ENCODE results near the gene RIMS4. TPM values are rescaled to one million over a fixed set of nuclear protein-coding genes. Genes with fewer than 3 reads are reported as not detected.

The RIMS4 gene
- total RNA-seq, 2 donors from 2014 or later = 0.05 to 0.07 TPM

- no peak for DNase-seq
- no peaks in the 10 kb centered on the region for H3K27me3 Mint-ChIP-seq (ENCODE audit: low read depth)
Measured at GRCh38 chr20:44707018-44707579, 103.2 kb downstream of the RIMS4 start.

GRCh38 chr20:44706301-44707017, 103.9 kb downstream of the RIMS4 start:
- no peaks in the 10 kb centered on the region for H3K36me3 Mint-ChIP-seq (ENCODE audit: insufficient read depth in 2 of 2)
- no peaks in the 10 kb centered on the region for H3K9me3 Mint-ChIP-seq
- H3K4me3 Mint-ChIP-seq = no peak overlapping the region
- DNase-seq = no peak
- no peak for ATAC-seq (replicated peaks in 1 of 2)
- no peak overlapping the region for H3K27ac Mint-ChIP-seq
- no peaks in the 10 kb centered on the region for H3K27me3 Mint-ChIP-seq (ENCODE audit: low read depth)
- no peaks in the 10 kb centered on the region for H3K4me1 Mint-ChIP-seq (ENCODE audit: low read depth)

More at GRCh38 chr20:44707018-44707579, 103.2 kb downstream of the RIMS4 start:
- no peak overlapping the region for H3K27ac Mint-ChIP-seq
- H3K9me3 Mint-ChIP-seq = no peaks in the 10 kb centered on the region
- H3K4me1 Mint-ChIP-seq (ENCODE audit: low read depth) = no peaks in the 10 kb centered on the region
- H3K4me3 Mint-ChIP-seq = no peak overlapping the region
- no peak for ATAC-seq (replicated peaks in 1 of 2)
- no peaks in the 10 kb centered on the region for H3K36me3 Mint-ChIP-seq (ENCODE audit: insufficient read depth in 2 of 2)

GRCh38 chr20:44705364-44706094, 104.8 kb downstream of the RIMS4 start:
- DNase-seq (no peak), ATAC-seq (replicated peaks in 1 of 2) (no peak)
- Mint-ChIP-seq H3K27me3 (ENCODE audit: low read depth) (no peaks in the 10 kb centered on the region), H3K4me3 (no peak overlapping the region), H3K9me3 (no peaks in the 10 kb centered on the region), H3K4me1 (ENCODE audit: low read depth) (no peaks in the 10 kb centered on the region), H3K27ac (no peak overlapping the region), H3K36me3 (ENCODE audit: insufficient read depth in 2 of 2) (no peaks in the 10 kb centered on the region)

- ATAC-seq (replicated peaks in 1 of 2) (no peak), DNase-seq (no peak)
- H3K9me3 Mint-ChIP-seq = no peaks in the 10 kb centered on the region
- no peak overlapping the region for H3K27ac Mint-ChIP-seq
- H3K27me3 Mint-ChIP-seq (ENCODE audit: low read depth) = no peaks in the 10 kb centered on the region
- no peaks in the 10 kb centered on the region for H3K4me1 Mint-ChIP-seq (ENCODE audit: low read depth)
- H3K4me3 Mint-ChIP-seq = no peak overlapping the region
- H3K36me3 Mint-ChIP-seq (ENCODE audit: insufficient read depth in 2 of 2) = no peaks in the 10 kb centered on the region
Measured at GRCh38 chr20:44704551-44704971, 105.8 kb downstream of the RIMS4 start.

- H3K4me1 Mint-ChIP-seq (ENCODE audit: low read depth) = no peaks in the 10 kb centered on the region
- DNase-seq = no peak
- H3K9me3 Mint-ChIP-seq = no peaks in the 10 kb centered on the region
- no peak overlapping the region for H3K4me3 Mint-ChIP-seq
- H3K27ac Mint-ChIP-seq = no peak overlapping the region
- no peak for ATAC-seq (replicated peaks in 1 of 2)
- no peaks in the 10 kb centered on the region for H3K36me3 Mint-ChIP-seq (ENCODE audit: insufficient read depth in 2 of 2)
- no peaks in the 10 kb centered on the region for H3K27me3 Mint-ChIP-seq (ENCODE audit: low read depth)
Measured at GRCh38 chr20:44703956-44704488, 106.3 kb downstream of the RIMS4 start.

- no peaks in the 10 kb centered on the region for H3K4me1 Mint-ChIP-seq (ENCODE audit: low read depth)
- H3K9me3 Mint-ChIP-seq = no peaks in the 10 kb centered on the region
- H3K27me3 Mint-ChIP-seq (ENCODE audit: low read depth) = no peaks in the 10 kb centered on the region
- DNase-seq (no peak), ATAC-seq (replicated peaks in 1 of 2) (no peak)
- no peak overlapping the region for H3K4me3 Mint-ChIP-seq
- no peak overlapping the region for H3K27ac Mint-ChIP-seq
- H3K36me3 Mint-ChIP-seq (ENCODE audit: insufficient read depth in 2 of 2) = no peaks in the 10 kb centered on the region
Measured at GRCh38 chr20:44703183-44703925, 107.0 kb downstream of the RIMS4 start.

GRCh38 chr20:44702776-44703175, 107.6 kb downstream of the RIMS4 start:
- H3K4me1 Mint-ChIP-seq (ENCODE audit: low read depth) = no peaks in the 10 kb centered on the region
- no peak overlapping the region for H3K4me3 Mint-ChIP-seq
- no peak for DNase-seq
- no peaks in the 10 kb centered on the region for H3K9me3 Mint-ChIP-seq
- H3K27me3 Mint-ChIP-seq (ENCODE audit: low read depth) = no peaks in the 10 kb centered on the region
- ATAC-seq (replicated peaks in 1 of 2) = no peak
- H3K27ac Mint-ChIP-seq = no peak overlapping the region
- H3K36me3 Mint-ChIP-seq (ENCODE audit: insufficient read depth in 2 of 2) = no peaks in the 10 kb centered on the region

- Mint-ChIP-seq H3K27me3 (ENCODE audit: low read depth) (no peaks in the 10 kb centered on the region), H3K4me3 (no peak overlapping the region), H3K4me1 (ENCODE audit: low read depth) (no peaks in the 10 kb centered on the region), H3K9me3 (no peaks in the 10 kb centered on the region), H3K36me3 (ENCODE audit: insufficient read depth in 2 of 2) (no peaks in the 10 kb centered on the region), H3K27ac (no peak overlapping the region)
- DNase-seq (no peak), ATAC-seq (replicated peaks in 1 of 2) (no peak)
Measured at GRCh38 chr20:44701858-44702256, 108.5 kb downstream of the RIMS4 start.

Other genes with a start within 250 kb of the RIMS4 start
- 10 to 100 TPM; 10.3 to 13.6 TPM for gene PKIG, start 228.0 kb downstream of the RIMS4 start, total RNA-seq
- 10 to 100 TPM; 26.7 to 43.4 TPM for gene ADA, start 158.8 kb downstream of the RIMS4 start, total RNA-seq
- gene CCN5, start 95.2 kb downstream of the RIMS4 start, total RNA-seq = not detected
- under 1 TPM; 0.48 to 0.63 TPM for gene KCNK15, start 64.7 kb downstream of the RIMS4 start, total RNA-seq
- 100 to 1,000 TPM; 196 to 198 TPM for gene YWHAB, start 75.2 kb upstream of the RIMS4 start, total RNA-seq
- gene PABPC1L, start 99.5 kb upstream of the RIMS4 start, total RNA-seq = 100 to 1,000 TPM; 138 to 162 TPM
- gene TOMM34, start 149.9 kb upstream of the RIMS4 start, total RNA-seq = 10 to 100 TPM; 43.5 to 46.8 TPM
- 100 to 1,000 TPM; 161 to 162 TPM for gene STK4, start 156.0 kb upstream of the RIMS4 start, total RNA-seq